Measurements from ENCODE around the gene NUDT4. TPM values are rescaled to one million over a fixed set of nuclear protein-coding genes. Genes with fewer than 3 reads are reported as not detected.

The NUDT4 gene
- total and polyA plus RNA-seq, 2 of the 8 experiments (the other 6 are each of a cell fraction or from before 2014, with no cell fraction given) = 17.3 to 71.7 TPM

- no peak for TF ChIP-seq POU5F1 (IDR thresholded peaks at IDR 0.05; ENCODE audit: low read depth, low read length)
- TF ChIP-seq SP4 (IDR thresholded peaks at IDR 0.05; ENCODE audit: low read length) = no peak
- TF ChIP-seq SUZ12 (IDR thresholded peaks at IDR 0.05; ENCODE audit: low read length) = no peak
- TF ChIP-seq GABPA (IDR thresholded peaks at IDR 0.05; ENCODE audit: borderline replicate concordance, insufficient read depth, low read length) = no peak
- no peak for TF ChIP-seq SIN3A (conservative IDR thresholded peaks at IDR 0.05 in 1 of 2, IDR thresholded peaks at IDR 0.05 in 1 of 2; ENCODE audit: low read depth in 1 of 2, low read length in 2 of 2)
Measured at GRCh38 chr12:93415723-93416464, 38.2 kb downstream of the NUDT4 start (continued).

All from H1 (cell line).